Glutamatergic neuron (in vitro differentiated cells): ENCODE measurements around the gene CCP110. TPM values are rescaled to one million over a fixed set of nuclear protein-coding genes. Genes with fewer than 3 reads are reported as not detected.

ENCODE experiments used
- DNase-seq: peaks from one replicate; pipeline ENCODE4 v3.0.0; 2022
- H3K27ac Mint-ChIP-seq: one replicate; pipeline ENCODE4 v1.8.0; 2020; ENCODE audit warnings: mild to moderate bottlenecking, mixed read lengths, inconsistent platforms; ENCODE audit not compliant: unreplicated experiment
- H3K27me3 Mint-ChIP-seq: one replicate; pipeline ENCODE4 v1.8.0; 2020; ENCODE audit warnings: mild to moderate bottlenecking, moderate library complexity, mixed read lengths, inconsistent platforms; ENCODE audit not compliant: unreplicated experiment
- H3K36me3 Mint-ChIP-seq: one replicate; pipeline ENCODE4 v1.8.0; 2020; ENCODE audit warnings: mild to moderate bottlenecking, mixed read lengths, inconsistent platforms; ENCODE audit not compliant: unreplicated experiment
- H3K4me1 Mint-ChIP-seq: one replicate; pipeline ENCODE4 v1.8.0; 2020; ENCODE audit warnings: mild to moderate bottlenecking, low read depth, mixed read lengths, inconsistent platforms; ENCODE audit not compliant: unreplicated experiment
- H3K4me3 Mint-ChIP-seq: one replicate; pipeline ENCODE4 v1.8.0; 2020; ENCODE audit warnings: mild to moderate bottlenecking, mixed read lengths, inconsistent platforms; ENCODE audit not compliant: unreplicated experiment
- H3K9me3 Mint-ChIP-seq: one replicate; pipeline ENCODE4 v1.8.0; 2020; ENCODE audit warnings: mild to moderate bottlenecking, moderate library complexity, mixed read lengths, inconsistent platforms; ENCODE audit not compliant: unreplicated experiment
- total RNA-seq: library from RNA; stranded (reverse); fragmentation: NEBNext Ultra II Directional; extraction: Animal tissue kit (Norgen Biotek cat#: 25700); gene quantifications from one replicate; pipeline ENCODE4 v1.2.1, GENCODE V29; 2021; ENCODE audit not compliant: unreplicated experiment
- TF ChIP-seq, protein P1 (sequence below): fragments of 200-600 bp; sonication (generic); IDR thresholded peaks from one replicate; pipeline ENCODE4 v1.5.0; 2021; ENCODE audit not compliant: partially characterized antibody, unreplicated experiment

Gene CCP110
- total RNA-seq, 1 donor from 2014 or later = 19.7 TPM

DNA sequence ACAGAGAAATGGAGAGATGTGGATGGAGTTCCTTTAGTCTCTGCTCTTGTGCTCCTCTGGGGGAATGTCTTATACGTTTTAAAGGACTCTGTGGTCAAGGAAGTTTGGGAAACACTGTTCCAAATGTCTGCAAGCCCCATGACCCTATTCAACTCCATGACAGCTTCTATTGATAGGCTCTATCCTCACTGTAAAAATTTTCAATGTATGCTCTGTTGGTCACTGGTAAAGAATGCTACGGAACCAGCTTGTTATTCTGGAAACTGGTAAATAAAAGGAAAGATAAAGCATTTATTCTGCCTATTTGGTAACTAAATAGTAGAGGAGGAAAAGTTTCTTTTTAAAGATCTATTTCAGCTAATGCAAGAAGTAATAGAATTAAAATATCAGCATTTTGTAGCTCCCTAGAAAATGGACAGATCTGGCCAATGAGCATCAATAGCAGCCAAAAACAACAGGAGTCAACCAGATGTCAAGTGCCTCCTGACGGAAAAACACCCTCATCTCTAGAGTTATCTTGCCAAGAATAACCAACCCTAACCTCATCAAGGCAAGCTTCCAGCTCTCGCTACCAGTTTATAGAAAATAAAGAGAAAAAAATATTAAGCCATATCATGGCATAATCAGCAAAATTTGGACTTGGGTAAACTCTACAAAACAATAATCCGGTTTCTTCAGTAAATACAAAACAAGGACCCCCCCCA lies 18.0 kb upstream of the CCP110 start:
- Mint-ChIP-seq H3K4me1 (no peaks in the 10 kb centered on the region), H3K4me3 (no peak overlapping the region), H3K36me3 (no peaks in the 10 kb centered on the region), H3K9me3 (no peaks in the 10 kb centered on the region), H3K27ac (no peak overlapping the region), H3K27me3 (no peaks in the 10 kb centered on the region)
- no peak for DNase-seq
- TF ChIP-seq, protein P1, sequence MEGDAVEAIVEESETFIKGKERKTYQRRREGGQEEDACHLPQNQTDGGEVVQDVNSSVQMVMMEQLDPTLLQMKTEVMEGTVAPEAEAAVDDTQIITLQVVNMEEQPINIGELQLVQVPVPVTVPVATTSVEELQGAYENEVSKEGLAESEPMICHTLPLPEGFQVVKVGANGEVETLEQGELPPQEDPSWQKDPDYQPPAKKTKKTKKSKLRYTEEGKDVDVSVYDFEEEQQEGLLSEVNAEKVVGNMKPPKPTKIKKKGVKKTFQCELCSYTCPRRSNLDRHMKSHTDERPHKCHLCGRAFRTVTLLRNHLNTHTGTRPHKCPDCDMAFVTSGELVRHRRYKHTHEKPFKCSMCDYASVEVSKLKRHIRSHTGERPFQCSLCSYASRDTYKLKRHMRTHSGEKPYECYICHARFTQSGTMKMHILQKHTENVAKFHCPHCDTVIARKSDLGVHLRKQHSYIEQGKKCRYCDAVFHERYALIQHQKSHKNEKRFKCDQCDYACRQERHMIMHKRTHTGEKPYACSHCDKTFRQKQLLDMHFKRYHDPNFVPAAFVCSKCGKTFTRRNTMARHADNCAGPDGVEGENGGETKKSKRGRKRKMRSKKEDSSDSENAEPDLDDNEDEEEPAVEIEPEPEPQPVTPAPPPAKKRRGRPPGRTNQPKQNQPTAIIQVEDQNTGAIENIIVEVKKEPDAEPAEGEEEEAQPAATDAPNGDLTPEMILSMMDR = no peak

DNA sequence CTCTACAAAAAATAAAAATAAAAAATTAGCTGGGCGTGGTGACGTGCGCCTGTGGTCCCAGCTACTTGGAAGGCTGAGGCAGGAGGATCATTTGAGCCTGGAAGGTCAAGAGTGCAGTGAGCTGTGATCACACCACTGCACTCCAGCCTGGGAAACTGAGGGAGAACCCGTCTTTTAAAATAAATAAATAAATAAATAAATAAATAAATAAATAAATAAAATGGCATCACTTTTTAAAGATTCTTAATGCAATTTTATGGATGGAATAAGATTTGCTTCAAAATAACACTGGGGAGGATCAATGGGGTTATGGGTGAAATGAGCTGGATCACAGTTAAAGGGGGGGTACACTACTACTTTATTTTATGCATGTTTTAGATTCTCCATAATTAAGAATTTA lies 16.8 kb upstream of the CCP110 start:
- Mint-ChIP-seq H3K9me3 (no peaks in the 10 kb centered on the region), H3K27me3 (no peaks in the 10 kb centered on the region), H3K36me3 (no peaks in the 10 kb centered on the region), H3K27ac (no peak overlapping the region), H3K4me1 (no peaks in the 10 kb centered on the region), H3K4me3 (no peak overlapping the region)
- no peak for DNase-seq
- TF ChIP-seq, protein P1 = no peak

DNA sequence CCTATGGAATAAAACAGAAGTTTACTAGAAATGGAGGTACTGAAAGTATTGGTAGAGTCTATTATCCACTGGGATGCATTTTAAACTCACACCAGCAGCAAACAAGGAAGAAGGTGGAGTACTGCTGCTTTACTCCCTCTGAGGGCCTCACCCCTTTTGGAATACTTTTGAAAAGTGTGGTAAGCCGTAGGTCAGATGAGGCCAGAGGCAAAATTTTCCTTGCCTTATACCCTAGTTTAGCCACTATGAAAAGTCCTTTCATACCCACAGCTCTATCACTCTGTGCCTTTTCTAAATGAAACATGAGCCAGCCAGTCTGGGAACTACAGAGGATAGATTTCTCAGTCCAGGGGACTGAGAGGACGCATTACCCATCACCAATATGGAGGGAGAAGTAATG lies 15.9 kb upstream of the CCP110 start:
- TF ChIP-seq, protein P1 = no peak
- no peak overlapping the region for H3K27ac Mint-ChIP-seq
- peaks cover 5% of the 10 kb centered on the region for H3K36me3 Mint-ChIP-seq
- H3K4me3 Mint-ChIP-seq = no peak overlapping the region
- peaks cover 1% of the 10 kb centered on the region for H3K27me3 Mint-ChIP-seq
- no peaks in the 10 kb centered on the region for H3K9me3 Mint-ChIP-seq
- H3K4me1 Mint-ChIP-seq = no peaks in the 10 kb centered on the region
- no peak for DNase-seq

DNA sequence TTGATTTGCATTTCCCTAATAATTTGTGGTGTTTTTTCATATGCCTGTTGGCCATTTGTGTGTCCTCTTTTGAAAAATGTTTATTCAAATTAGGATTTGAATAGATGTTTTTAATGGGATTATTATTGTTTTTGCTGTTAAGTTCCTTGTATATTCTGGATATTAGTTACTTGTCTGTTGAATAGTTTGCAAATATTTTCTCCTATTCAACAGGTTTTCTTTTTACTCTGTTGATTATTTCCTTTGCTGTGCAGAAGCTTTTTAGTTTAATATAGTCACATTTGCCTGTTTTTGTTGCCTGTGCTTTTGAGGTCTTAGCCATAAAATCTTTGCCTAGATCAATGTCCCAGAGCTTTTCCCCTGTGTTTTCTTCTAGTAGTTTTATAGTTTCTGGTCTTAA lies 11.4 kb upstream of the CCP110 start:
- Mint-ChIP-seq H3K4me1 (no peaks in the 10 kb centered on the region), H3K36me3 (peaks cover 10% of the 10 kb centered on the region)

DNA sequence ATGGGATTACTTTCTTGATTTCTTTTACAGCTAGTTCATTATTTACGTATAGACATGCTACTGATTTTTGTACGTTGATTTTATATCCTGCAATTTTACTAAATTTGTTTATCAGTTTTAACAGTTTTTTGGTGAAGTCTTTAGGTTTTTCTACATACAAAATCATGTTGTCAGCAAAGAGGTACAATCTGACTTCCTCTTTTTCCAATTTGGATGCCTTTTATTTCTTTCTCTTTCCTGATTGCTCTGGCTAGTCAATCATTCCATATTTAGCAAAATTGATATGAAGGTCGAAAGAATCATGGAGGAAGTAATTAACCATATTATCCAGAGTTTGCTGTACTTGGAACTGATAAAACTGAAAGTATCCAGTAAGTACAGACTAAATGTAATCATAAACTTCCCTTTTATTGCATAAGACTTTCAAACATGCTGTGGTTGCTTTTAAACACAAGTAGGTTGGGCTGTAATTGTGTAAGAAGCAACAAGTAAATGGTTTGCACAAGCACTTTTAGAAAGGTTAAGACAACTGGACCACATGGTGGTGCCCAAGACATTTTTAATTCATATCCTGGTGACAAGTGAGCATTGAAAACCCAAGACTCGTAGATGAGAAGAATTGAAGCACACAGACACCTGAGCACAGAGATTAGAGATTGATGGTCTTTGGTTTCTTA lies 10.2 kb upstream of the CCP110 start:
- no peaks in the 10 kb centered on the region for H3K4me1 Mint-ChIP-seq

More for the DNA sequence above, 11.4 kb upstream of the CCP110 start:
- H3K27ac Mint-ChIP-seq = no peak overlapping the region
- TF ChIP-seq, protein P1 = no peak
- no peak overlapping the region for H3K4me3 Mint-ChIP-seq
- DNase-seq = no peak
- H3K27me3 Mint-ChIP-seq = peaks cover 1% of the 10 kb centered on the region
- H3K9me3 Mint-ChIP-seq = no peaks in the 10 kb centered on the region

More for the DNA sequence above, 10.2 kb upstream of the CCP110 start:
- Mint-ChIP-seq H3K27me3 (peaks cover 1% of the 10 kb centered on the region), H3K9me3 (no peaks in the 10 kb centered on the region), H3K27ac (no peak overlapping the region), H3K36me3 (peaks cover 10% of the 10 kb centered on the region), H3K4me3 (no peak overlapping the region)
- DNase-seq = no peak
- TF ChIP-seq, protein P1 = no peak
